K562 treated with DMSO at 1 percent for 4 hours (cell line): ENCODE results near the gene TEP1. TPM values are rescaled to one million over a fixed set of nuclear protein-coding genes. Genes with fewer than 3 reads are reported as not detected.

Experiments
- total RNA-seq: library from RNA; unstranded; fragments of 300-600 nt; gene quantifications from 2 replicates; pipeline ENCODE4 v1.2.3, GENCODE V29; 2022; ENCODE audit not compliant: insufficient read depth

Gene TEP1
- total RNA-seq = 9.1 and 9.3 TPM in 2 replicates

DNA sequence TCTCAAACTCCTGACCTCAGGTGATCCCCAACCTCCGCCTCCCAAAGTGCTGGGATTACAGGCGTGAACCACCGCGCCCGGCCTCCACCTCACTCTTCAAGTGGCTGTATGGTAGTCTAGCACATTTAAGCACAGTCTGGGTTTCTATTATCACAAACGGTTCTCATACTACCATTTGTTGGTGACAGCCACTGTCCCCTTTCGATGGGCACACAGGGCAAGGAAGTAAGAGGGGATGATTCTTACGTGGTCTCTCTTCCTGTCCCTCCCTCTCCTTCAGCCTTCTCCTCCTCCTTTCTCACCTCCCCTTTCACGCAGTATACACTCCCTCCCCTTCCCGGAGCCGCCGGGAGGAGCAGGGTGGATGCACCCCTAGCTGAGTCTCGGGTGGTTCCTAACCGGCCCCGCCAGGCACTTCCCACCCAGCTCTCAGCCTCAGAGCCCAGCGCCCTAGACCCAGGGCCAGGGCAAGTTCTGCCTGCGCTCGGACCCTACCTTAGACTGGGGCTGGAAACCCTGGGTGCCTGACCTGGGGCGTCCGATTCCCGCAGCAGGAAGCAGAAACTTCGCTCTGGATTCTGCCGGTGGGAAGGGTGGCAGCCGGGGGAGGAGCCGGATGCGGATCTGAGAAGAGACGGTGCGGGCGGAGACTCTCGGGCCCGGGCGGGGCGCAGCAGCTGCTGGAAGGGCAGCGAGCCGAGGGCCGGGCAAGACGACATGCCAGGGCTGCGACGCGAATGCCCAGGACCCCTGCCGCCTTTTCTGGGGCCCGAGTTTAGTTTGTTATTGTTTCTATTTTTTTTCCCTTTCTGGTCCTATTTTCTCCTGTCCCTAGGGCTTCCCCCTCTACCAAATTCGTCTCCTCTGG lies at the start of gene TEP1:
TSS of gene TEP1 (minus strand) at position 626 of the 868 bp plus-strand sequence. CDS start 5,062 bp downstream, outside the sequence.

DNA sequence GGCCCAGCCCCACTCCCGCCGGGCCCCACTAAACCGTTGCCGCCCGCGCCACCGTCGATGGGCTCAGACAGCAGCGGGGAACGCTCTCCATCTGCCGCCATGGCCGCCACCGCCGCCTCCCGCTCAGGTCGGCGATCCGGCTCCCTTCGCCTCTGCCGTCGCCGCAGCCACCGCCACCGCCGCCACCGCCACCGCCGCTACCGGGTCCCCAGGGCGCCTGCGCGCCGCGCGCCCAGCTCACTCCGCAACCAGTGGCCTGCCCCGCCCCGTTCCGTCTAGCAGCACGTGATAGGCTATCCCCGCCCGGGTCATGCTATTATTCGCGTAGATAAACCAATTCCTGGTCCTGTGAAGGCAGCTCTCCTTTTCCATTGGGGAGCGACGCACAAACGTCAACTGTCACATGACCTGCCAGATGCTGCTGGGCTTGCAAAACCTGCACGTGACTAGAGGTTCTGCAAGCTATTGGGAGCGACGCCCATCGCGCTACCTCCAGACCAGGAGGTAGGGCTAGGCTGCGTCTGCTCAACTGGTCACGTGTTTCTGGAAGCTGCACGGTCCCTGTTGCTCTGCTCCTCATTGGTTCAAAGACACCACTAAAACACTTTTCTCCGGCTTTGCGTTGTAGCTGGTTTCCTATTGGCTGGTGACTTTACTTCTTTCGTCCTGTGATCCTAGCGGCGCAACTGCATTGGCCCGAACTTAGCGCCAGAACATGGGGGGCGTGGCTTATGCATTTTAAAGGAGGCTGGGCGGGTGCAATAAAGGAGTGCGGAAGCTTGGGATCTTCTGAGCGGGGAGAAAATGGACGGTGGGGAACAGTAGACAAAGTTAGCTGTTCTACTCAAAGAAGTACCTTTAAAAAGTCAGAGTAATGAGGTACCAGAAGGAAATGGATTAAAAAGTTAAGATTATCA lies 48.2 kb upstream of the TEP1 start, which contains the start of gene PIP4P1:
TSS of gene PIP4P1 (minus strand) at position 210 of the 917 bp plus-strand sequence. CDS start at position 101, 109 bp downstream.

DNA sequence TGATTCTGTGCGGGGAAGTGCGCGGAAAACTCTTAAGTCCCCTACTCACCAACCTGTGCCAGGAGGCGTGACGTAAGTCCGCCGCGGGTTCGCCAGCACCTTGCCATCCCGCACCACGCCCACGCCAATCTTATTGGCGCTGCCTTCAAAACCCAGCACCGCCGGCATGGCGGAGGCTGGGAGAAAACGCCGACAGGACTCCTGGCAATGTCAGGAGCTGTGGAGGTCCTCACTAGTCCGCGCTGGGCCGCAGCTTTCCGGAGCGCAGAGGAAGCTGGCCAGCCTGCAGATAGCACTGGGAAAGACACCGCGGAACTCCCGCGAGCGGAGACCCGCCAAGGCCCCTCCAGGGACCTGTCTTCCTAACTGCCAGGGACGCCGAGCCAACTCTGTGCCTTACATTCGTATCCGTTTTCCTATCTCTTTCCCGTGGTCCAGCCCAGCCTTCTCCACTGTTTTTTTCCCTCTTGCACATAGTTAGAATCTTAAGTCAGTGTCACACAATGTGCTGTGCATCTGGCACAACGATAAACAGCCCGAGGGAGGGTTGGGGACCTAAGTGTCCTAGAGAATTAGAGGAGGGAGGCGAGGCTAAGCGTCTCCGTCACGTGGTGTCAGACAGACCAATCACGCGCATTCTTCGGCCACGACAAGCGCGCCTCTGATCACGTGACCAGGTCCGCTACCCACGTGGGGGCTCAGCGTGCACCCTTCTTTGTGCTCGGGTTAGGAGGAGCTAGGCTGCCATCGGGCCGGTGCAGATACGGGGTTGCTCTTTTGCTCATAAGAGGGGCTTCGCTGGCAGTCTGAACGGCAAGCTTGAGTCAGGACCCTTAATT lies 41.4 kb upstream of the TEP1 start, which contains the start of the genes APEX1 and OSGEP:
TSS of gene APEX1 (plus strand) at position 711 of the 839 bp plus-strand sequence. CDS start 420 bp downstream, outside the sequence.
TSS of gene OSGEP (minus strand) at position 297 of the 839 bp plus-strand sequence. CDS start at position 168, 129 bp downstream.

DNA sequence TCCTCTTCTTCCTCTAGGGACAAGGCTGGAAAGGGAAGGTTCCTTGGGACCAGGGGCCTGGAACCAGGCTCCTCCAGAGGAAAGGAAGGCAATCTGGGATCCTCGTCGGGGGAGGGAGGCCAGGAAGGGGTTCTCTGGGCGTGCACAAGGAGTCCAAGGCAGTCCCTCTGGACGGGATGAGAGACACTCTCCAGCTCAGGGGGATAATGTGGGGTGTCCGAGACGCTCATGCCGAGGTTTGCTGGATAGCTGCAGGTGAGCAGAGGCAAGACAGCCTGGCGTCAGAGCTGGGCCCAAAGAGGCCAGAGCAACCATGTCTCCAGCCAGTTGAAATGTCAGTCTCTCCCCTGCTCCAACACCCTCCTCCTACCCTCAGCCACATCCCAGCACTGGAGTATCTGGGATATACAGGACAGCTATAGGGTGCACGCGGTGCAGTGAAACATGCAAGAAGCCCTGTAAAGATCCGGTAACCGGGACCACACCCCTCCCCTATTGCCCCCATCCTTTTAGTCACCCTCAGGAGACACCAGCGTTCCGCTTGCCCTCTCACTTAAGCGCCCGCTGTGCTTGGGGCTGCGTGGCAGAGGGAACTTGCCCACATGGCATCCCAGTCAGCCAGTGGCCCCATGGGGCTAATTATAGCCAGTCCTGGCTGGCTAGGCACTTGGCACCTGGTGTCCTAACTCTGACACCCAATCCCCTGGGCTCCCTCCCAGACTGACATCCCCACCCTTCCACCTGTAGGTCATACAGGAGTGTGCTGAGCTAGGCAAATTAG lies 22.5 kb upstream of the TEP1 start, which contains the start of gene KLHL33:
TSS of gene KLHL33 (minus strand) at position 585 of the 781 bp plus-strand sequence. CDS start at position 230, 355 bp downstream.

DNA sequence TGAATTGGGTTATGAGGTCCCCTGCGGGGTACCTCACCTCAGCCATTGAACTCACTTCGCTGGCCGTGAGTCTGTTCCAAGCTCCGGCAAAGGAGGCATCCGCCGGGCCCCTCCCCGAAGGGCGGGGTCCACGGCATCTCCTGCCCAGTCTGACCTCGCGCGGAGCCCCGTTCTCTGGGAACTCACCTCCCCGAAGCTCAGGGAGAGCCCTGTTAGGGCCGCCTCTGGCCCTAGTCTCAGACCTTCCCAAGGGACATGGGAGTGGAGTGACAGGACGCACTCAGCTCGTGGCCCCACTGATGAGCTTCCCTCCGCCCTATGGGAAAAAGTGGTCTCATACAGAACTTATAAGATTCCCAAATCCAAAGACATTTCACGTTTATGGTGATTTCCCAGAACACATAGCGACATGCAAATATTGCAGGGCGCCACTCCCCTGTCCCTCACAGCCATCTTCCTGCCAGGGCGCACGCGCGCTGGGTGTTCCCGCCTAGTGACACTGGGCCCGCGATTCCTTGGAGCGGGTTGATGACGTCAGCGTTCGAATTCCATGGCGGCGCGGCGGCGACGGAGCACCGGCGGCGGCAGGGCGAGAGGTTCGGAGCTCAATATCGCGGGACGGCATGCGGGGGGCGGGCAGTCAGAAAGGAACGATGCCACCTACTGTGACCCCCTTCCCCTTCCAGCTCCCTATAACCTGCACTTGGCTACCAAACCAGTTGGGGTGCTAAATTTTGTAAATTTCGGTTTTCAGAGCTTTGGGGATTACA lies 70.0 kb downstream of the TEP1 start, which contains the start of gene PARP2:
TSS of gene PARP2 (plus strand) at position 544 of the 770 bp plus-strand sequence. CDS start at position 551, 7 bp downstream.

DNA sequence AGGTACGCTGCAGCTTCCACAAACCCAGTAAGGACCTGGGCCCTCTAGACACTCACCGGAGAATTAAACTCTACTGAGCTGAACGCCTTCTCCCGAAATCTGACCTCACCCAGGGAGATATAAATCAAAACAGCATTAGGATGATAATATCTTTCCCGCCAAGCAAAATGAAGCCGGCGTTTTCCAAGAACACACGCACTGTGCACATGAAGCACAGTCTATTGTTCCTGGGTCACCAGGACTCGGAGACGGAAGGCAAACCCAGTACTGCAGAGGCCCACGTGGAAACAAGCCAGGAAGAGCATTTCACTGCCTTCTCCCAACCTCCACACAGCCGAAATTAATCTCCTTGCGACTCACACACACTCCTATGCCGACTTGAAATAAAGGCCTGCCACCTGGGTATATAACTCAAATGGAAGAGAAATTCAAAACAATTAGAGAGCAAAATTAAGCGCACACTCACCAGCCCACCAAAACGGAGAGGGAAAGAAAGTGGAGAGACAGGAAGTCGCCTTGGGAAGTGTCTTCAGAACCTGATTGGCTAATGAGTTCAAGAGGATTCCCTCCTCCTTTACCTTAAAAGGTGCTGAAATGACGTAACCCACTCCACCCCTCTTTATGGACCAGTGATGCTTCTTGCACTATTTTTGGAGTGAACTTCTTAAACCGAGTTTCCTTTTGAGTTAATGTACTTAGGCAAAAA lies 80.4 kb downstream of the TEP1 start, which contains the start of gene CCNB1IP1:
TSS of gene CCNB1IP1 (minus strand) at position 492 of the 706 bp plus-strand sequence. CDS start 16,756 bp downstream, outside the sequence.

Other genes starting within 250 kb of the TEP1 start
- gene OR11G2, start 222.6 kb downstream of the TEP1 start, total RNA-seq = not detected in 2 replicates
- not detected in 2 replicates for gene OR11H6, start 189.8 kb downstream of the TEP1 start, total RNA-seq
- gene OR11H7, start 184.5 kb downstream of the TEP1 start, total RNA-seq = not detected in 2 replicates
- gene OR11H4, start 174.2 kb downstream of the TEP1 start, total RNA-seq = not detected in 2 replicates
- gene TTC5, start 107.5 kb downstream of the TEP1 start, total RNA-seq = 2.1 and 2.7 TPM in 2 replicates
- 99.0 and 107 TPM in 2 replicates for gene CCNB1IP1, start 80.2 kb downstream of the TEP1 start, total RNA-seq
- 20.8 and 24.1 TPM in 2 replicates for gene PARP2, start 69.9 kb downstream of the TEP1 start, total RNA-seq
- gene KLHL33, start 22.7 kb upstream of the TEP1 start, total RNA-seq = 0.10 TPM in 1 of 2 replicates, not detected in the other
- gene OSGEP, start 41.3 kb upstream of the TEP1 start, total RNA-seq = 32.4 and 42.3 TPM in 2 replicates
- 130 and 152 TPM in 2 replicates for gene APEX1, start 41.7 kb upstream of the TEP1 start, total RNA-seq
- gene PIP4P1, start 47.9 kb upstream of the TEP1 start, total RNA-seq = 21.9 and 22.0 TPM in 2 replicates
- gene PNP, start 55.9 kb upstream of the TEP1 start, total RNA-seq = 75.8 and 87.0 TPM in 2 replicates
- not detected in 2 replicates for gene RNASE10, start 92.0 kb upstream of the TEP1 start, total RNA-seq
- gene RNASE9, start 147.5 kb upstream of the TEP1 start, total RNA-seq = not detected in 2 replicates
- not detected in 2 replicates for gene RNASE11, start 174.5 kb upstream of the TEP1 start, total RNA-seq
- gene RNASE12, start 177.9 kb upstream of the TEP1 start, total RNA-seq = not detected in 2 replicates
- gene OR6S1, start 228.2 kb upstream of the TEP1 start, total RNA-seq = not detected in 2 replicates